Liver (tissue), 2 donors: Measurements from ENCODE around the gene DAPK1.

ENCODE experiments used
- YY1 ChIP-seq: IDR thresholded peaks from 2 replicates; pipeline ENCODE4 v1.6.1; 2016; ENCODE audit warnings: antibody characterized with exemption, mild to moderate bottlenecking
- TF ChIP-seq, protein P1 (sequence below): fragments of 150-350 bp; IDR thresholded peaks from 2 replicates; pipeline ENCODE4 v1.5.1; 2017; ENCODE audit warnings: improper control_type of control experiment, low read depth, low read length; ENCODE audit not compliant: missing input control
- donor health status: healthy.

DNA sequence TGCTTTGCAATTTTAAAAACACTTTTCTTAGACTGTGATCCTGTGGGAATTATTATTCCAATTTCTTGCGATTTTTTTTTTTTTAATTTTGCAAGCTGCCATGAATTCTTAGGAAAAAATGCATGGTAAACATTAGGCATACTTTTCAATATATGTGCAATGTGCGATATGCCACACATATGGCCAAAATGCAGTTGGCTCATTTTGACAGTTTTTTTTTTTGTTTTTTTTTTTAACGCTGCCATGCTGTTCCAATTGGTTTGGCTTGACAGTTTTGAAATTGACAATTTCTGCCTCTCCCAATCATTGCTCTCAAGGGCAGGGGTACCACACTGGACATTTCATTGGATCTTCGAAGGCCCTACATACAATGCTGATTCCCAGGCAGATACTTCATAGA lies 36.4 kb downstream of the DAPK1 start:
- TF ChIP-seq, protein P1, sequence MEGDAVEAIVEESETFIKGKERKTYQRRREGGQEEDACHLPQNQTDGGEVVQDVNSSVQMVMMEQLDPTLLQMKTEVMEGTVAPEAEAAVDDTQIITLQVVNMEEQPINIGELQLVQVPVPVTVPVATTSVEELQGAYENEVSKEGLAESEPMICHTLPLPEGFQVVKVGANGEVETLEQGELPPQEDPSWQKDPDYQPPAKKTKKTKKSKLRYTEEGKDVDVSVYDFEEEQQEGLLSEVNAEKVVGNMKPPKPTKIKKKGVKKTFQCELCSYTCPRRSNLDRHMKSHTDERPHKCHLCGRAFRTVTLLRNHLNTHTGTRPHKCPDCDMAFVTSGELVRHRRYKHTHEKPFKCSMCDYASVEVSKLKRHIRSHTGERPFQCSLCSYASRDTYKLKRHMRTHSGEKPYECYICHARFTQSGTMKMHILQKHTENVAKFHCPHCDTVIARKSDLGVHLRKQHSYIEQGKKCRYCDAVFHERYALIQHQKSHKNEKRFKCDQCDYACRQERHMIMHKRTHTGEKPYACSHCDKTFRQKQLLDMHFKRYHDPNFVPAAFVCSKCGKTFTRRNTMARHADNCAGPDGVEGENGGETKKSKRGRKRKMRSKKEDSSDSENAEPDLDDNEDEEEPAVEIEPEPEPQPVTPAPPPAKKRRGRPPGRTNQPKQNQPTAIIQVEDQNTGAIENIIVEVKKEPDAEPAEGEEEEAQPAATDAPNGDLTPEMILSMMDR, result no peak
- no peak for TF ChIP-seq YY1
